NCI-H345 (cell line): ENCODE measurements around the gene INPP4B.

ENCODE experiments used
- DNase-seq: peaks from one replicate; lab custom pipeline; 2025; lab: John Stamatoyannopoulos, UW

INPP4B gene

DNA sequence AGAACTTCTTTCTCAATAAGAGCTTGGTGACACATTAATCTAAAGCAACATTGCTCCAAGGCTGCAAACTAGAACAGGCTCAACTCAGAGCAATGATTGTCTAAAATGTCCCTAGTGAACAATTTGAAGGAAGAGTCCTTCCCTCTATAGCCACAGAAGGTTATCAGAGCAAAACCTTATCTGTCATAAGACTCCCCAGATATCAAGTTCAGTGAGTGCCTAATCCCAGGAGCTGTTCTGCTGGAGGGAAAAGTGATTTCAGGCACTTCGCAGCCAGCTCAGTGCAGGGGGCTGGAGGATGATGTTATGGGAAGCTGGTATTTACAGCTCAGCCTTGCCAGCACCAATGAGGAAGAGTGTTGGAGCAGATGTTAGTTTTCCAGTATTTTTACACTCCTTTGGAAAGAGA is 497.5 kb downstream of the INPP4B start:
- no peak for DNase-seq

DNA sequence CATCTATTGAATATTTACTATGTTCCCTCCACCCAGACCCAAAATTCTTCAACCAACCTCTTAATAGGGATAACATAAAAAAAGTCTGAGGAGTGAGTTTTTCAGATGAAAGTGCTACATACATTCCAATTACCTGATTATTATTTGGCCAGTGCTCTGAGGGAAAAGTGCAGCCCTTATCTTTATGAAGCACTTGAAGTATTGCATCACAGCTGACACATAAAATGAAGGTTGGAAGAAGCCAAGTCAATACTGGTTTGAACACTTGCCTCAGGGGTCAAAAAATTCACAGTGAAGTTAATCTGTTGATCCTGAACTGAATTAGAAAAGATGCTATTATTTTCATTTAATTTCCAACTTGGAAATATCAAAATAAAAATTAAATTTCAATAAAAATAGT is 498.9 kb downstream of the INPP4B start:
- no peak for DNase-seq

DNA sequence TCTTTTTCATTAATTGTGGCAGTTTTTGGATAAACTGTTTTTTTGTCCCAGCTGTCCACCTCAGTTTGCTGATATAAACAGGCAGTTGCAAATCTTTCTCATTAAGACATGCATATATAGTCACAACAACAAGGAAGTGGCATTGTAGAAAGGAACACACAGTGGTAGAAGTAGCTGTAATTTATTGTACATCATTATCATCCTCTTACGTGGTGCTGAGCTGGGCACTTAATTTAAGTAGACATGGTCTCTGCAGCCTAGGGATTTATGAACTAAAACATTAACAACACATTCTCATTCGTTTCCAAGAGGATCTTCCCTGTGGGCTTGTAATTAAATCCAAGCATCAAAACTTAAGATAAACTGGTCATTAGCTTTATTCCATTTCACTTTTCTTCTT is 500.2 kb downstream of the INPP4B start:
- no peak for DNase-seq

DNA sequence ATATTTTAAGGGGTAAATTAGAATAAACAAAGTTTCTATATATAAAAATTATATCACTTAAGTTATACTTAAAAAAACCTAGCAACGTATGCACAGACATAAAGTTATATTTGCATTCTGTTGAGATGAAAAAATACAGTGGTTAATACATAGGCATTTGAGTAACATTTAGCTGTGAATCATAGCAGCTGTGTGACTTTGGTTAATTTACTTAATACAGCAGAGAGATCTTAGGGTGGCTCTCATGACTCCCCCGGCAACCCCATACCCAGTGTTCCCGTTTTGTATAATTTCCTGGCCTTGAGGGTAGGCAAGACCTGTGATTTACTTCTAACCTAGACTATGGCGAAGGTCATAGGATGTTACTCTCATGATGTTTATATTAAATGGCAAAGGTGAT is 504.8 kb downstream of the INPP4B start:
- no peak for DNase-seq

DNA sequence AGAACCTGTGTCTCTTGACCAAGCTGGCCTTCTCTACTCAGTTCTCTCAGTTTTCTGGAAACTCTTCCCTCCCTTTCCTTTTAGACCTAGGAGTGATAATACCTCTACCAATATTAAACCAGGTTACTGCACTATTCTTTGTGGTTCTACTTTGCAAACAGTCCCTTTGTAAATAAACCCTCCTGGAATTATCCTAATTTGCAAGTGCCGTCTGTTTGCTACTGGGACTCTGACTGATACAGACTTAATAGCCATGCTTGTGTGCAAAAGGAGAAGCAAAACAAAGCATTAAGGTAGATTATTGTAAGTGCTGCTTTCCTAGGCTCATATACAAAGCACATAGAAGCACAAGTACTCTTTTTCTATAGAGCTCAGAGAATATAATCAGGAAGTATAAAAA is 507.0 kb downstream of the INPP4B start:
- no peak for DNase-seq

DNA sequence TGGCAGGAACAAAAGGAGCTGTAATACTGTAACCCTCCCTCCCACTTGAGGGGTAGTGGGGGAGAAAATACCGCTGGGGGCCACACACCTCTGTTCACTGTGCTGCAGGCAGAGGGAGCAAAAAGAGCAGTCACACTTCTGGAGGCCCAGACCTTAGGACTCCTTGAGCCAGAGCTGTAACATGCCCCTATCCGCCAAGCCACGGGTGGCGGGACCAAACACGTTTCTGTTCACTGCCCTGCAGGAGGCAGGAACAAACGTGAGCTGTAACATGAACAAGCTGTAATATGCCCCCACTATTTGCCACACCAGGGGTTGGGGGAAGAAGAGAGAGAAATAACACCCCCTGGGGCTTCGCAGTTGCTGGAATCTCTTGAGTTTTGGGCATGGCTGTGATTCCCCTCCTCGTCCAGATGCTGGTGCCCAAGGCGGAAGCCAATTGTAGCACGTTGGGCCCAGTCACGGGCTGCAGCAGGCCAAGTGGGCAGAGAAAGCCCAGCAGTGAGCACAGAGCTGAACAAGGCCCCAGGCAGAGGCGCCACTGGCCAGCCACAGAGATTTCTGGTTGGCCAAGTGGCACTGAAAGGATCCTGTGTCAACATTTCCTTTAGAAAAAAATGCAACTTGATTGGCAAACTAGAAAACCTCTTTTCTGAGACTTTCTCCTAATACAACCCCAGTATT is 509.7 kb downstream of the INPP4B start:
- DNase-seq = no peak

DNA sequence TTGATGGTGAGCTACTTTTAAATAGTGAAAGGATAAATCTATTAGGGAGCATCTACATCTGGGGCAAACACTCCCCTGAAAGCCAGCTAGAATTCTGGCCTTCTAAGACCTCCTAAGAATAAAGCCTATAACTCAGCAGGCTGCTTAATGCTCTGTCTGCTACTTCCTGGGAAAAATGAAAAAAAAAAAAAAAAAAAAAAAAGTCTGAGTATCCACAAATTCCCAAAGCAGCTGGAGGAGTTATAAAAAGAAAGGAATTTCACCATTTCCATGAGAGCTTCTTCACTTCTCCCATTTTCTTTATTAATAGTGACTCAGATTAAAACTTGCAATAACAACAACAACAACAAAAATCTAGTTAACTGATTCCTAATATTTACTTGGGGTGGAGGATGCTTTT is 511.2 kb downstream of the INPP4B start:
- no peak for DNase-seq

DNA sequence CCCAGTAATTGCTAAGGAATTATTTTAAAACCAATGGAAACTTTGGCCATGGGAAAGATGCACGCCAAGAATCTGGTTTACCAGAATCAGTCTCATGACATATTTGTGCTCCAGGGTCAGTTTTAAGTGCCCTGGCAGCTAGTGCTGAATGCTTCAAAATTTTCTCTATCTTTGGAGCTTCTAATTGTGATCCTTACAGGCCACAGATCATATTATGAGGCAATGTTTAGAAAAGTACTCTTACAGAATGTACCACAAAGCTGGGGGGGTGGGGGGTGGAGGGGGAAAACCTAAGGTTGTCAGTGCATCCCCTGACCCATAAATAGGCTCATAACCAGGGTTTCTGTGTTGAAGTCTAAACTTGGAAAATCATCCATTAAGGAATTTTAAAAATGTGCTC is 514.5 kb downstream of the INPP4B start:
- no peak for DNase-seq

DNA sequence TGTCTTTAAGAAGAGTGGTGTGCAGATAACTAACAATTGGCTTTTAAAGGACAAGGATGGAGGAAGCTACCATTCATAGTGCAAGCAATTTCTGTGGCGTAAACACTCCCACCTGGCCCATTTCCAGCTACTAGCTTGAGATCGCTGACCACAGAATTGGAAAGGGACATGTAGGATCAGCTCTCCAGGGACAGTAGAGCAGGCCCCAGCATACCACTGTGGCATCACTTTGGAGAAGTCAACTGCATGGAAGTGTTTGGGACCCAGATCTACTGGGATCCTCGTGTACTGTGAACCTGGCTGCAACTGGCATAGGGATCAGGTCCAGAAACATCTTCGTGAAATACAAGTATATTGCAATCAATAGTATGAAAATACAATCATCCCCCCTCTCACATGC is 515.0 kb downstream of the INPP4B start:
- no peak for DNase-seq

DNA sequence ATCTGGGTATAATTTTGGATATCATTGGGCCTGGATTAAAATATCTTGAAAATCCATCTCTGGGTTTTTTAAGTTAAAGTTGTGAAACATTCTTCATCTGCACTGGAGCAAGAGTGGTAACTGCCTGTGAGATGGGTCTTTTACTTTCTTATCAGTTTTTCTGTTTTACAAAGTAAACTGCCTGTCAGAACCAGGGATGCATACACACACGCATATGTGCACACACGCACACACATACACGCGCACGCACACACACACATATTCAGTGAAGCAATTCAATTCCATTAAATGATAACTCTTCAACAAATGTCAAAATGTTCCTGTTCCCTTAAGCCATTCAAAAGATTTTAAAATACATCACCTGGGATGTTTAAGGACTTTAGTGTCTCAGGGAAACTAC is 515.8 kb downstream of the INPP4B start:
- no peak for DNase-seq

DNA sequence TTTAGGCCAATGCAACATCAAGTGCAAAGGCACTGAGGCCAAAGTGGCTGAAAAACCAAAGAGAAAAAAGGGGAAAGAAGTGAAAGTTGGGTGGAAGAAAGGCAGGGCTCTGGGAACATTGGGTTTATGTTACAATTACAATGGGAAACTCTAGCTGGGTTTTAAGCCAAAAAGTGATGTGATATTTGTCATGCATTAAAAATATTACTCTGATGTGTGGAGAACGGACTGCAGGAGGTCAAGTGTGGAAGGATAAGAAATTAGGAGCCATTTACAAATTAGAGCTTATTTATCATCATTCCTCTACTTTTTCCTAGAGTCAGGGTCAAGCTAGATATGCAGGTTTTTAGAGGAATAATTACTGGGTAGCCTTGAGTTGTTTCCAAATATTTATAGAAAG is 516.8 kb downstream of the INPP4B start:
- no peak for DNase-seq

DNA sequence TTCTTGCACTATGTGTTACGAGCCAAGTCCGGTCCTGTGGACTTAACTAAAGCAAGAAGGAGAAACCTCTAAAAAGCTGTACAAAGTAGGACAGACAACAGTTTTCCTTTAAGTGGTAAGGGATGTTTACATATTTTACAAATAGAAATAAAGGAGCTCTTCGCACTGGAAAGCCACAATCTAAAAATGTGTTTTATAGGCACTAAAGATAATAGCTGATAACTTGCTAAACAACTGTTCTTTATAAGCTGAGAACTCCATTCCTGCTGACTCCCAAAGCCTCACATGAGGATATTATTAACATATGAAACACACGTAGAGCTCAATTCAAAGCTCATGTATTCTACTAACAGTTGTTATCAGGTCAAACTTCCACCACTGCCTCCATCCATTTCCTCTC is 519.9 kb downstream of the INPP4B start:
- no peak for DNase-seq

DNA sequence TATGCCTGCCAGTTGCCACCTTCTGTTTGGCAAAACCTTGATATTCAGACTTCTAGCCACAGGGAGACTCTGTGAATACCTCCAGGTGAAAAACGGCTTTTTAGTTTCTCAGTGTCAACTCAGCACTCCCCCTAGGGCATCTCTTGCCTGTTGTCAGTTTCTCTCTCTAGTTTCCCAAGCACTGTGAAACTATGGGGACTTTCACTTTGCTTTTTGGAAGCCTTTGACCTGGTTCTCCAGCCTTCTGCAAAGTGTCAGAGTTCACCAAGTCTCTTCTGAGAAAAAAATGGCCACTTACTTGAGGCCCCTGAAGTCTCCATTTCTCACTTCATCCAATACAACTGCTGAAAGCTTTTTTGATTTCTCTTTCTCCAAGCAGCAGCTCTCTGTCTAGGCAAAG is 521.5 kb downstream of the INPP4B start:
- no peak for DNase-seq

DNA sequence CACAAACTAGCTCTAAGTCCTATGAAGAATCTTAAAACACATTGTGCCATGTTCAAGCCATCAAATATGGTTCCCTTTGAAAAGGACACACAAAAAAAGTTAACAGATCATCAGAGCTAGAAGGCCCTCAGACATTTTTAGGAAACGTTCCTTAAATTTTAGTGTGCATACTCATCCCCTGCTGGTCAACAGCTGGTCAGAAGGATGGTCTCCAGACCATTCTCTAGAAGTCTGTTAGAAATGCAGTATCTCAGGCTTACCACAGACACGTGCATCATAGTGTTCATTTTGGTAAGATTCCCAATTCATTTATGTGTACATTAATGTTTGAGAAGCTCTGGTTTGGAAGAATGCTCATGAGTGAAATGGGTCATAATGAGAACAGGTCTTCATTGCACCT is 523.1 kb downstream of the INPP4B start:
- no peak for DNase-seq

DNA sequence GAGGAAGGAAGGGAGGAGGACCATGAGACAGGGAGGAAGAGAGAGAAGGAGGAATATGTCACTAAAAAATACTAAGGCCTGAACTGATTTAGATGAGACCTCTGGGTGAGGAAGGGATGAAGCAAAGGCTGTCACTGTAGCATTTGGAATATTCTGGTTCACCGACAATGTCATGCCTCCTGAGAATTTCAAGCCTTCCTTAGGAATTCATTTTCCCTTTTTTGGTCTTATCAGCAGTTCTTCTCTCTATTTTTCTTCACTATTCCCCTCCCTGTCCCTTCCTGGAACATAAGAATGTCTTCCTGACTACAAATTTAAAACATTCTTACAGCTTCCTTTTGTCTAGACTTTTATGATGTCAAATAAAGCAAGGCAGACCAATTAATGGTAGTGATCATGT is 527.8 kb downstream of the INPP4B start:
- no peak for DNase-seq

DNA sequence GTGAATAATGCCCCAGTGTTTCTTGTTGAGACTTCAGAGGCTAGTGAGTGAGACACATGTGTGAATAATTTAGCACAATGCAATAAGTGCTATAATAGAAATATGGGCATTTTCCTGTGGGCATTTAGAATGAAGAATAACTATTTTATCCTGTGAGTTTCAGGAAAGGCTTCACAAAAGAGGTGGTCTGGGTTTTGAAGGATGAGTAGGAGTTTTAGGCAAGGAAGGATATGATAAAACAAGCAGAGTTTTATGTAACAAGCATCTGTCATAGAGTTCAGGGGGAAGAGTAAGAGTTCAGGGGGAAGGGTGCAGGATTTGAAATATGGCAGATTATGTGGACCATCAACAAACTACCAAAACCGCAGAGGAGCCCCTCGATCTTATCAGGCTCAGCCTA is 529.2 kb downstream of the INPP4B start:
- no peak for DNase-seq

DNA sequence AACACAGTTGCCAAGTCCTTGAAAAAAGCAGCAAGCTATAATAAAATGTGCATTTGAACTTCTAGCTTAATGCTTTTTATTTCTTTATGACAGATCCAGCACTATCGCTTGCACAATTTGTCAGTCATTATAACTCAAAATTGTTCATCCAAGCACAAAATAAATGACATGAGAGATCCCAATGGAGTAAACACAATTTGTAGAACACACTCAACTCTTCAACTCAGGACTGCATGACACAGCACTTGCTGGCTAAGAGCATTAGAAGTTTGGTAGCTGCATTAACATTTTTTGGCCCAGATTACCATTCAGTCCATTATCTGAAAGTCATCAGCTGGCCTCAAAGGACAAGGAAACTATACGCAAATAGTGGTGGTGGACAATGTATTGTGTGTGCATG is 530.1 kb downstream of the INPP4B start:
- no peak for DNase-seq

DNA sequence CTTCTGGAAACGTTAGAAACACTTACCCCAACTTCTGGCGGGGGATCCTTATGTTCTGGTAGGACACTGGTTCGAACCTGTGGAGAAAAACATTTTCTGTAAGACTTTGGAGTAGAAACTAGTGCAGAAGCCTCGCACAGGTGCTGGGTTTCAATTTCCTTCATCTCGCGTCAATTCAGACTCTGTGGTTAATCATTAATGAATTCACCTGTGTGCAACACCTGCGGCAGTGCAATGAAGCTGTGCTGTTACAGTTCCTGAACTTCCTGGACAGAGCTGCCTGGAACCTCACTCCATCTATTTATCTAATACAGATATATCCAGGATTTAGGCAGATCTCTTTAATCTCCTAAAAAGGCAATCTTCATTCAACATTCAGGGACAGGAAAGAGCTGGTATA is 531.4 kb downstream of the INPP4B start:
- DNase-seq = no peak

DNA sequence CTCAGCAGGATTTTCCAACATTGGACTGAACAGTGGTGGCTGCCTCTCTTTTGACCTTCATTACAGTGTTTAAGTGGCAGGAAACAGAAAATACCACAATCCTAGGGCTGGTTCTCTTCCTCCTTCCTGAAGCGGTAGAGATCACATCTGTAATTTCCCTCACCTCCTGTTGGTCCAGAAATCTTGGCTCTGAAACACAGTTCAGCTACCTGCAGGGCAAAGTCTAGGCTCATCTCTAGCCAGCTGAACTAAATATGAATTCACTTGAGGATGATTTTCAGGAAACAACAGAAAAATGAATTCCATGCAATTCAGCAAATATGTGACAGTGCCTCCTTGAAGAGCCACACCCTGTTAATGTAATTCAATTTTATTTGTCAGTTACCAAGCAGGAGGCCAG is 531.9 kb downstream of the INPP4B start:
- DNase-seq = no peak

DNA sequence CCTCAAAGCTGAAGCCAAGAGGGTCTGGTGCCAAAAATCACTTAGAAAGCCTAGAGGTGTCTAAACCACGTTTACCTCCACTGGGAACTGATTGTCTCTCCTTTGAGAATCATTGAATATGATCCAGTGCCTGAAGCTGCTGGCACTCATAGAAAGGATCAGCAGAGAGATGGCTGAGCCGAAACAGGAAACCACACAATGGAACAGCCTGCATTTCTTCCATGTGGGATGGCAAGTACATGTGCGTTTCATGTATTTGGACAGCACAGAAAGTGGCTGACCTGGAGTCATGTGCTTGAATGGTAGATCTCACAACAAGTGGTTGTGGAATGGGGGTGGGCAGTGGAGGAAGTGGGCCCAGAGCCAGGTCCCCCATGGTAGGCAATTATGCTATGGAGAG is 533.7 kb downstream of the INPP4B start:
- no peak for DNase-seq

DNA sequence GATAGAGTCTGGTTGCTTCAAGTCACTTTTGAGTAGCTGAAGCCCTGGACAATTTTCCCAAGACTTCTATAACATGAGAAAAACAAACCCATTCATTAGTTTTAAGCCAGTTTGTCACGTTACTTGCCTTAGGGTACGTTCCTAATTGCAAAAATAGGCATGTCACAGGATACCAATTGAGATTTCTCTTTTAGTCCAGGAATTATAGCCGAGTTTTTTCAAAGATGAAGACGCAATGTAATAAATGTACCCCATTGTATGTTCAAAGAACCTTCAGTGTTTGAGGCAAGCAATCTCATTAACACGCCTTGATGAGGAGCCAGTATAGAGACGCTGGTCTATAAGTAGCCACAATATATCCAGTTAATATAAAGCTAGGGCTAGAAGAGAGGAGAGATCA is 534.2 kb downstream of the INPP4B start:
- DNase-seq = no peak

DNA sequence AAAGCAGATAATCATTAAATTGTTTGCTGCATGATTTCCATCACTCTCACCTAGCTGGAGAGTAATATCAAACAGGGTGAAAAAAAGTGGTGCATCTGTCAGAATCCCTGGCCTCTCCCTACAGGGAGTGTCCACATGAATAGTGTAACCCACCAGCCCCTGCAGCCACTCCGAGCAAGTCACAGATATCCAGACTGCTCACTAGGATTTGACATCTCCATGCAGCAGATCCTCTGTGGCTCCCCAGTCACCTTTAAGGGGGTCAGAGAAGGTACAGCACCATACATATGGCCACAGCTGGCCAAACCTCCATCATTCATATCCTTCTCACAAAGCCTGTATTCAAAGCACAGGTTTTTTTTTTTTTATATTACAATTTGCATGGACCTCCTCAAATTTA is 536.3 kb downstream of the INPP4B start:
- DNase-seq = no peak

DNA sequence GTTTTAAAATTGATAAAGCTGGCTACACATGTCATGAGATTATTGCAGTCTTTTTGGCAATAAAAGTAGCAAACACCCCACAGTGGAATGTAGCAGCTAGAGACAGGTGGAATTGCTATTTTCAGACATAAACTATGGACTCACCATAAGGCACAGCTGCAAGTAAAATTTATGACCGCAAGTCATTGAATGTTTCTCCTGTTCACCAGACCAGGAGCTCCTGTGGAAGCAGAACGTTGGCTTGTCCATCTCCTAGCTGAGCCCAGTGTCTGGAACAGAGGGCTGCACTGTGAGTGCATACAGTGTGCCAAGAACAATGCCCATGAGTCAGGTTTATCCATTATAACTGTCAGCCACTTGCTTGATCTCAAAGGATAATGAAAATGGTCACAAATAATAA is 538.2 kb downstream of the INPP4B start:
- no peak for DNase-seq

DNA sequence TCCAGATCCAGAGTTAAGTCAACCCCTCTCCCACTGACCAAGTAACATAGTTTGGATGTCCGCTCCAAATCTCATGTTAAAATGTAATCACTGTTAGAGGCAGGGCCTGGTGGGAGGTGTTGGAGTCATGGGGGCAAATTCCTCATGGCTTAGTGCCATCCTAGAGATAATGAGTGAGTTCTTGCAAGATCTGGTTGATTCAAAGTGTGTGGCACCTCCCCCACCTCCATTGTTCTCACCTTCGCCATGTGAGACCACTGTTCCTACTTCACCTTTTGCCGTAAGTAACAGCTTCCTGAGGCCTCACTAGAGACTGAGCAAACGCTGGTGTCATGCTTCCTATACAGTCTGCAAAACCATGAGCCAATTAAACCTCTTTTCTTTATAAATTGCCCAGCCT is 548.8 kb downstream of the INPP4B start:
- no peak for DNase-seq

DNA sequence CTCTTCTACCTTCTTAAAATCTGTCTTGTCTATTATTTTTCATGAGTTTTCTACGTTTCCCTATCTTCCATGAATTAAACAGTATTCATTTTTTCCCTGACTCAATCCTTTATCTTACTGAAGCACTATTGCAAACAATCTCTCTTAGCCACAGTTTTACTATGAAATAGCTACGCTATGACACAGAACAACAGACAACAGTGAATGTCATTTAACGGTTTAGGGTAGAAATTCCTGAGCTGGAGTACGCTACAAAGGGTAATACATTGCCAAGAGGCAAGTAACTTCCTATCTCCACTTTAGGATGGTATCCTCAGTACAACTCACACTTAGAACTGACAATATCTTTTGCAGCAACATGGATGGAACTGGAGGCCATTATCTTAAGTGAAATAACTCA is 552.6 kb downstream of the INPP4B start:
- DNase-seq = no peak
